GM12878 (cell line): ENCODE data around the gene GRIP2. TPM values are rescaled to one million over a fixed set of nuclear protein-coding genes. Genes with fewer than 3 reads are reported as not detected.

ENCODE experiments used
- ATAC-seq: fragments of 200-7000 bp; cut with Tn5 transposase; 3 replicates; pipeline ENCODE4 v1.9.1; 2020; ENCODE audit warnings: mild to moderate bottlenecking, moderate library complexity
- BruUV-seq: library from RNA; stranded (reverse); fragments of 400-500 nt; replicated peaks from 2 replicates; lab custom pipeline; 2021; lab: Mats Ljungman, UMichigan
- CTCF ChIA-PET: fragments of 300-600 bp; sonication (Branson Sonifier 250); formaldehyde crosslinking; extraction: SDS; loops from one replicate; lab custom pipeline; 2021; ENCODE audit warnings: inconsistent platforms; lab: Yijun Ruan, JAX
- POLR2A ChIA-PET: fragments of 350-600 bp; formaldehyde crosslinking; extraction: SDS; loops from one replicate; lab custom pipeline; 2021; ENCODE audit warnings: inconsistent platforms; lab: Charles Lee
- RAD21 ChIA-PET: fragments of 300-600 bp; sonication (Branson Sonifier 250); formaldehyde crosslinking; loops from one replicate; lab custom pipeline; 2023; ENCODE audit warnings: antibody characterized with exemption; ENCODE audit not compliant: unreplicated experiment; lab: Charles Lee
- SMC1A ChIA-PET: fragments of 300-600 bp; sonication (Branson Sonifier 250); formaldehyde crosslinking; loops from one replicate; lab custom pipeline; 2023; ENCODE audit not compliant: unreplicated experiment, uncharacterized antibody; lab: Charles Lee
- DNase-seq: peaks from one replicate; pipeline ENCODE4 v3.0.0-alpha.2; 2011; ENCODE audit warnings: low read depth, low spot score
- FAIRE-seq: peaks from 3 replicates; lab custom pipeline; 2011; peaks lifted over from hg19 to GRCh38; lab: Jason Lieb, UNC
- H2AFZ ChIP-seq: 2 replicates; pipeline ENCODE4 v1.6.0; 2011; ENCODE audit warnings: low read depth, low read length, control low read depth; ENCODE audit not compliant: control insufficient read depth
- H3K27ac ChIP-seq: 2 replicates; pipeline ENCODE4 v1.5.1; 2011; ENCODE audit warnings: control low read depth; ENCODE audit not compliant: control insufficient read depth, insufficient read depth
- H3K27me3 ChIP-seq, 2 experiments: replicated peaks in 1 of 2; 2 replicates each; pipeline versions ENCODE4 v1.6.0 to v1.6.1; 2011; ENCODE audit warnings: low read length in 1 of 2; ENCODE audit not compliant: control insufficient read depth in 2 of 2, insufficient read depth in 2 of 2
- H3K36me3 ChIP-seq, 2 experiments: 2 replicates each; pipeline ENCODE4 v1.5.1; 2011; ENCODE audit warnings: low read length in 1 of 2; ENCODE audit not compliant: control insufficient read depth in 2 of 2, insufficient read depth in 2 of 2
- H3K4me1 ChIP-seq: 2 replicates; pipeline ENCODE4 v1.6.1; 2011; ENCODE audit warnings: mild to moderate bottlenecking, low read length, moderate library complexity, mixed read lengths; ENCODE audit not compliant: control insufficient read depth, insufficient read depth
- H3K4me2 ChIP-seq: 2 replicates; pipeline ENCODE4 v1.6.0; 2011; ENCODE audit warnings: control low read depth; ENCODE audit not compliant: control insufficient read depth, insufficient read depth
- H3K4me3 ChIP-seq: fragments of 200-600 bp; sonication (generic); 2 replicates; pipeline ENCODE4 v1.5.1; 2016
- H3K79me2 ChIP-seq: 2 replicates; pipeline ENCODE4 v1.6.0; 2011; ENCODE audit warnings: low read length; ENCODE audit not compliant: control insufficient read depth, insufficient read depth
- H3K9ac ChIP-seq: 2 replicates; pipeline ENCODE4 v1.8.0; 2011; ENCODE audit warnings: low read length, control low read depth, mixed read lengths; ENCODE audit not compliant: control insufficient read depth, insufficient read depth
- H3K9me3 ChIP-seq: replicated peaks from 3 replicates; pipeline ENCODE4 v1.5.1; 2011; ENCODE audit warnings: mild to moderate bottlenecking, low read length; ENCODE audit not compliant: control insufficient read depth, insufficient read depth
- H4K20me1 ChIP-seq: 2 replicates; pipeline ENCODE4 v1.6.0; 2011; ENCODE audit not compliant: control insufficient read depth, insufficient read depth
- CHD4 ChIP-seq: fragments of 200-600 bp; sonication (generic); IDR thresholded peaks from 2 replicates; pipeline ENCODE4 v1.6.1; 2016; ENCODE audit warnings: mild to moderate bottlenecking
- JUNB ChIP-seq: IDR thresholded peaks from 2 replicates; pipeline ENCODE4 v1.6.1; 2016; ENCODE audit warnings: antibody characterized with exemption, mild to moderate bottlenecking
- NR2C1 ChIP-seq: fragments of 450-650 bp; IDR thresholded peaks from 2 replicates; pipeline ENCODE4 v1.6.1; 2017; ENCODE audit warnings: antibody characterized with exemption, mild to moderate bottlenecking, moderate library complexity
- RCOR1 ChIP-seq: conservative IDR thresholded peaks from 2 replicates; pipeline ENCODE4 v1.6.1; 2012; ENCODE audit warnings: low read depth, low read length, improper control_type of control experiment
- SKIL ChIP-seq: fragments of 450-650 bp; IDR thresholded peaks from 2 replicates; pipeline ENCODE4 v1.6.1; 2017; ENCODE audit warnings: mild to moderate bottlenecking, low read depth, inconsistent platforms; ENCODE audit not compliant: poor library complexity, severe bottlenecking
- TCF12 ChIP-seq: IDR thresholded peaks from 2 replicates; pipeline ENCODE4 v1.6.1; 2011; ENCODE audit warnings: low read depth, mild to moderate bottlenecking, low read length
- USF2 ChIP-seq: IDR thresholded peaks from 2 replicates; pipeline ENCODE4 v1.6.1; 2011; ENCODE audit warnings: low read depth, low read length, improper control_type of control experiment, borderline replicate concordance
- ZBED1 ChIP-seq: IDR thresholded peaks from 2 replicates; pipeline ENCODE4 v1.6.1; 2016; ENCODE audit warnings: borderline replicate concordance
- WGBS: methylation state at CpG from one replicate; pipeline ENCODE4 v1.1.6; 2016; ENCODE audit warnings: low lambda C conversion rate; ENCODE audit not compliant: insufficient replicate concordance, insufficient coverage; ENCODE audit errors: missing lambda C conversion rate; 5-methylcytosine and 5-hydroxymethylcytosine counted together
- in situ Hi-C: fragments of 300-500 bp; cut with MboI; formaldehyde crosslinking; loops from 9 replicates; pipeline ENCODE4 v1.14.3; 2018; ENCODE audit warnings: mixed read lengths
- intact Hi-C: fragments of 100-400 bp; cut with micrococcal nuclease; formaldehyde crosslinking; loops from one replicate; pipeline ENCODE4 v1.14.2; 2022; ENCODE audit not compliant: unreplicated experiment
- polyA plus RNA-seq, 11 experiments: library from polyadenylated mRNA; depleted of rRNA in 4 of 11; unstranded in 6 of 11; stranded (reverse) in 5 of 11; fragments of >200 nt; fragmentation: Nextera tagmentation in 4 of 11; fragmentation: Illumina TruSeq in 1 of 11; extraction: Ambion mirVana in 4 of 11; extraction: Trizol in 1 of 11; gene quantifications; 1 replicate in 1 of 11; 2 replicates in 10 of 11; pipeline versions ENCODE4 v1.2.1 to v1.2.3, GENCODE V29; 2011 to 2016; ENCODE audit warnings: inconsistent platforms in 2 of 11, missing spikeins in 2 of 11, low read depth in 1 of 11
- total RNA-seq, 4 experiments: library from RNA; depleted of rRNA in 3 of 4; stranded (reverse); fragments of >200 nt in 3 of 4; fragmentation: Illumina TruSeq in 1 of 4; extraction: Trizol in 1 of 4; gene quantifications; 2 replicates each; pipeline versions ENCODE4 v1.2.1 to v1.2.3, GENCODE V29; 2013 to 2021

The GRIP2 gene
- total and polyA plus RNA-seq, 10 of the 15 experiments (the other 5 are each of a cell fraction or from before 2014, with no cell fraction given), result not detected

- Histone ChIP-seq H3K9ac (no peak overlapping the region), H3K9me3 (no peaks in the 10 kb centered on the region), H4K20me1 (no peaks in the 10 kb centered on the region), H3K36me3 (no peaks in the 10 kb centered on the region), H2AFZ (no peak overlapping the region), H3K27me3 (peaks cover 0 to 2% of the 10 kb centered on the region in 2 experiments; a peak in 3 of 4 replicates), H3K4me2 (no peak overlapping the region), H3K79me2 (no peaks in the 10 kb centered on the region), H3K4me3 (no peak overlapping the region)
- in situ Hi-C loops, result no loop called here
- WGBS, result 36% methylated on average over 7 of the region's 7 CpGs
- ATAC-seq (no peak), FAIRE-seq (no peak), DNase-seq (no peak)
- CTCF ChIA-PET, result no interaction called here
- POLR2A ChIA-PET, result no interaction called here
- no TSS peak for BruUV-seq
- SMC1A ChIA-PET, result no interaction called here
- RAD21 ChIA-PET, result no interaction called here
- no peak for TF ChIP-seq JUNB
- no peak for TF ChIP-seq CHD4
- TF ChIP-seq ZBED1, result no peak
- TF ChIP-seq USF2, result no peak
- no peak for TF ChIP-seq TCF12
- TF ChIP-seq NR2C1, result no peak
- no peak for TF ChIP-seq RCOR1
- no peak for TF ChIP-seq SKIL
- TF ChIP-seq, all 136 proteins: peak for 0
- intact Hi-C loops, result no loop called here
- Histone ChIP-seq H3K4me1 (no peaks in the 10 kb centered on the region), H3K27ac (no peak overlapping the region)
Measured at GRCh38 chr3:14568269-14568668, 28.1 kb upstream of the GRIP2 start.
